Fibroblast of peridontal ligament (primary cell): ENCODE results near the gene MINDY1.
A peak's percentile ranks its signal among the peaks of the same experiment; 100 is the strongest.

Source experiments
- DNase-seq: peaks from one replicate; pipeline ENCODE4 v3.0.0-alpha.2; 2010; ENCODE audit errors: extremely low read depth

Gene MINDY1

DNA sequence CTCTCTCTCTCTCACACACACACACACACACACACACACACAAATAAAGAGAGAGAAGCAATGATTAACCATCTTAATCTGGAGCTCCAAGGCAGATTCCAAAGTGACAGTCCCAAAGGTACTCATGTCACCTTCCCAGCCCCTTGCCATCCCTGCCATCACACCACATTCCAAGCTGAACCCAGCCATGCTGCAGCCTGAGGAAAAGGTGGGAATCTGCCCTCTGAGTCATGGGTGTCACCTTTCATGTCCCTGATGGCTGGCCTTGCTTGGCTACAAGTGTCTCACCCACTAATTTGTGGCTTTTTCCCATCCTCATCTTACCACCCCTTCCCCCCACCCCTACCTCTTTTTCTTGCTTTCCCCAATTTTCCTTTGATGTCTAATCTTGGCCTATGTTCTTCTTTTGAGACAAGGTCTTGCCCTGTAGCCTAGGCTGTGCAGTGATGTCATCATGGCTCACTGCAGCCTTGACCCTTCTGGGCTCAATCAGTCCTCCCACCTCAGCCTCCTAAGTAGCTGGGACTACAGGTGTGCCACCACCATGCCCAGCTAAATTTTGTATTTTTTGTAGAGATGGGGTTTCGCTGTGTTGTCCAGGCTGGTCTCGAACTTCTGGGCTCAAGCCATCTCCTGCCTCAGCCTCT lies 21.4 kb downstream of the MINDY1 start:
- DNase-seq = no peak

DNA sequence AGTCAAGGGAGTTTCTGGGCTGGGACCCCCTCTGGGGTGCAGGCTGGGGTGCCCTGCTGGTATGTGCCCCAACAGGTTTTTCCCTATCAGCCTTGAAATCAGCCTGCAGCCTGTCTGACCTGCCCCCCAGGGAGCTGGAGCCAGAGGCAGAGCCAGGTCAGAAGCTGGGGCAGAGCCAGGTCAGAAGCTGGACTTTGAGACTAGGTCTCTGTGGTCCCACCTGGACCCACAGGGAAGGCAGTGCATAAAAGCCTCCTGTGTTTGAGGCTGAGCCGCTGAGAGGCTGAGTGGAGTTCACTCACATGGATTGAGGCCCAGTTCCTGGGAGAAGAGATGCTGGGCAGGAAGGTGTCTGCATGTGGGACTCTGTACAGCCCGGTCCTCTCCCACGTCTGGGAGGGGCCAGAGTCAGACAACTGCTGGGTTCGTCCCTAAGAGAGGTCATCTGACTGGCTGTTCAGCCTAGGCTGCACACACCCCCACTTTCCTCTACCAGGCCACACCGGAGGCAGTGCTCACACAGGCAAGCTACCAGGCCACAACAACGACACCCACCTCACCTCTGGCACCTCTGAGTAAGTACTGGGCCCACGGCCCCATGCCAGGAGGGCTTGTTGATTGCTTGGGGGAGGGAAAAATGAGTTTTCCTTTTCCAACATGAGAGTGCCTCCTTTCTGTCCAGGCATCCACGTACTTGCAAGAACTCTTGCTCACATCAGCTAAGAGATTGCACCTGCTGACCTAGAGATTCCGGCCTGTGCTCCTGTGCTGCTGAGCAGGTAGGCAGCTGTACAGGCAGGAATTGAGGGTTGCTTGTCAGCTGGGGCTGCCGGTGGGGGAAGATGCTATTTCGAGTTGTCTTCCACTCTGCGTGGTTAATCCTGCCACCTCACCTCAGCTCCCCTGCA lies 24.6 kb downstream of the MINDY1 start, which contains the start of gene ANXA9:
ANXA9 (plus strand) TSS at position 488 of the 908 bp plus-strand sequence. CDS start 814 bp downstream, outside the sequence.
- DNase-seq = no peak

DNA sequence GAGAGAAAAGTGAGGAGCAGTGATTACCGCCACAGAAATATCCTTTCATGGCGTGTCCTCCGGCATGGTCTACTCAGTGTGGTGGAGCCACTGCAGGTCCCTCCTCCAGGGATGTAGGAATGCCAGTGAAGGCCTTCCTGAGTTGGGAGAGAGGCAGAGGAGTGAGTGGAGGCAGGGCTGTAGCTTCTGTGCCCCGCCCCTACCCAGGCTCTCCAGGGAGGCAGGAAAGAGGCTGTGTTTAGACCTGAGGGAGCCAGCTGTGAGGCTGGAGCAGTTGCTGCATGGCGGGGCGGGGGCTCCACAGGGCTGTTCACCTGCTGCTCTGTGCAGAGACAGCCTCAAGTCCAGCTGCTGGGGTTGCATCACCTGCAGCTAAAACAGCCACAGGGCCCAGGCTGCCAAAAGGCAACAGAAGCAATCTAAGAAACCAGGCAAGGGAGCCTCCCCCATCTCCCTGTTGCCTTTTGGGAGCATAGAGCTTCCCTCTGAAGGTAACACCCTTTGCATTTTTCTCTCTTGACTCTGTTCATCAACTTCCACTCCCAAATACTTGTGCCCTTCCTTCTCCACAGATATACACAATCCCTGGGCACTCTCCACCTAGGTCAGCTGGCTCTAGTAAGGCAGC lies 25.4 kb downstream of the MINDY1 start:
- no peak for DNase-seq

DNA sequence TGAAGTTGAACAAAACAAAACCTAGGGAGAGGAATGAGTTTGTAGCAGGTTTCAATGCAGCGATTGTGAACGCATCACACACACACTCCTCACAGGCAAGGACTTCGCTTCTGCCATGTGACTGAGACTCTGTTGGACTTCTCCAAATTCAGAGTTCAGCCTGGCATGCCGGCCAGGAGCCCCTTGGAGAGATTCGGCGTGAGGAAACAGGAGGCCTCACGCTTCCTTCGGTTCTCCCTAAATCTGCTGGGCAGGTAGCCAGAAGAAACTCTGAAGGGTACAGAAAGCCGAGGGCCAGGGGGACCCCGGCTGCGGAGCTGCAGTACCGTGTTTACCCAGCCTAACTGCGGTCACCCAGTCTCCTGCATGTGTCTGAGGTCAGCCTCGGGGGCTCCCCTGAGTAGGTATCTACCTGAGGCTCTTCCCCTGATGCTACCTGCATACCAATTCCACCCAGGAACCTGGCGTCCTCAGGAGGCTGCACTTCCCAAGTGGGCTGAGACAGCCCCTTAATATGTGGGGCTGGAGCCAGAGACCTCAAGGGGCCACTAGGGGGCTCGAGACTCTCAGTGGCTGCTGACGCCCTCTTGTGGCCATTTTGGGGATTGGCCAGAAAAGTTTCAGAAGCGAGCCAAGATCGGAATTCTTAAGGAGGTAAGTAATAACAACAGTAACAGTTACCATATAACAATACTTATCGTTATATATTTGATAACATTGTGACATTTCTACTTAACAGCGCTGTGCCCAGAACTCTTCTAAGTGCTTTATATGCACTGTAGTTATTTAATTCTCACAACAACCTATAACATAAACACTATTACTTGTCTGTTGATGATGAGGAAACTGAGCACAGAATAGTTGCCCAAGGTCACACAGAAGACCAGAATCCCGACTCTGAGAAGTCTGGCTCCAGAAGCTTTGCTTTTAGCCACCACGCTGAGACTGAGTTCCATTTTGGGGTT lies 27.3 kb downstream of the MINDY1 start:
- peak; percentile 94 for DNase-seq

DNA sequence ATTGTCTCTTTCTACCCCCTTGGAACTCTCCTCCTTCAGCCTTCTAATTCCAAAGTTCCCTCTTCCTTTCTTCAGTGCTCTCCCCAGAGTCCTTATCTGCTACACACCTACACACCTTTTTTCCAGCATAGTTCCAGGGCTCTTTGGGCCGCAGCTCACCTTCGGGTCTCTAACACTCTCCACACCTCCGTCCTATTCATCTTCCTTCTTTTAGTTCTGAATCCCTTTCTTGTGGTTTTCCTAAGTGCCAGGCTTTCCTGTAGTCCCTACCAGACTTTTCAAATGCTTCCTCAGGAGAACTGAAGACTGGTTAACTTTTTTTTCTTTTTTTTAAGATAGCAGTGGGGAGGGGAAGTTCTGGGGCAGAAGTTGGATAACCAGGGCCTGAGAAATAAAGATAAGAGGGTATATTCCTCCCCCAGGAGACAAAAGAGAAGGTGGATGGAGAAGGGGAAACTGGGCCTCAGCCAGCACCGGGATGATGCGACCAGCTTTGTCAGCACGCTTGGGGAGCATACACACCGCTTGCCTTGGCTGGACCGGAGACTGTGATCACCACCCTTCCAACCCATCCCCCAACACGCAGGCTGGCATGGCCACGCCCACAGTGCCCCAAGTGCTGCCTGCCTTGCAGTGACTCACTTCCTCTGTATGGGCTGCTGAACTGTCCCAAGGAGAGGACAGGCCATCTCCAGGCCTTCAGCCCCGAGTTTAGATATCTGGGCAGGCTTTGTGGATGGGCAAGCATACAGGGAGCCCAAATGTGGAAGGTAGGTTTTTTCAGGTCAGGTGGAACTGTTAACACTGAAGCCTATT lies 29.6 kb downstream of the MINDY1 start:
- DNase-seq = no peak

DNA sequence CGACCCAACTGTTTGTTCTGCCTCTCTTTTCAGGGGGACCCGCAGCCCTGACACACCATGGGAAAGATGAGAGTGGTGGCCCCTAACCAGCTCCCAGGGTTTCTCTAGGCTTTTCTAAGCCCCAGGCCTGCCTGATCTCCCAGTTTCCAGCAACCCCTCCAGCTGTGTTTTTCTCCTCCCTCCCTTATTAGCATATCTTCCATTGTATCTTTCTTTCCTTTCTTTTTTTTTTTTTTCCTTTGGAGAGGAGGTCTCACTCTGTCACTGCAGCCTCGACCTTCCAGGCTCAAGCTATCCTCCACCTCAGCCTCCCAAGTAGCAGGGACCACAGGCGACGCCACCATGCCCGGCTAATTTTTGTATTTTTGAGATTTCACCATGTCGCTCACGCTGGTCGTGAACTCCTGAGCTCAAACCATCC lies 30.3 kb downstream of the MINDY1 start:
- DNase-seq = no peak

DNA sequence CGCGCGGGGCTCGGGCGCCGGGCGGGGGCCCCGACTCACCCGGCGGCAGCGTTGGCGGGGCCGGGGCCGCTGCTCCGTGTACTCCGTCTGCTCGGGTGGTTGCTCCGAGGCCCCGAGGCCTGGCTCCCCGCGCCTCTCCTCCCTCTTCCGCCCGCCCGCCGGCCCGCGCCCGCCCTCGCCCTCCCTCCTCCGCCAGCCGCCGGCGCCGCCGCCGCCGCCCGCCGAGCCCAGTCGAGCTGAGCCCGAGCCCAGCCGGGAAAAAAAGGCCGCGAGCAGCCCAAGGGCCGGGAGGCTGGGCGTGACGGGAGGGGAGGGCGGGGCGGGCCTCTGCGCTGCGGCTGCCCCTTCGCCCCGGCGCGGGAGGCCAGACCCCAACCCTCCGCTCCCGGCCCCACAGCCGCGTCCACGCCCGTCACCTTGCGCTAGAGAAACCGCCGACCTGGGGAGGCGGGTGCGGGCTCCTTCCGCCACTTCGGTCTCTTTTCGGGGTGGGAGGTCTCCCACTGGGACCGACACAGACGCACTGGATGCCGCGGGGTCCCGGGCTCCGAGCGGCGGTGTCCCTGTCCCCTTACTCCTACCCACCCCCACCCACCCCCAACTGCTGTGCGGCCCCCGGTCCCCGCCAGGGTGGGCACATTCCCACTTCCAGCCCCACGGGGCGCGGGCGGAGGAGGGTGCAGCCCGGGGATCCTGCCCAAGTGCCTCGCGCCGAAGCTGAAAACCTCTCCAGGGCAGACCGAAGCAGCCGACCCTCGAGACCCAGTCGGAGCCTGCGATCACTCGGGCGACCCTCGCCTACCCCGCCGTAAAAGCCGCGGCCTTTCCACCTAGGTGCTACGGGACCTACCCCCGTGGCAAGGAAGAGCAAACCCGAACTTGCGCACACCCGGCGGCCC lies 31.9 kb downstream of the MINDY1 start, which contains the start of gene CERS2:
CERS2 (minus strand) TSS at position 256 of the 899 bp plus-strand sequence. CDS start 5,745 bp downstream, outside the sequence.
- DNase-seq = peak; percentile 66

DNA sequence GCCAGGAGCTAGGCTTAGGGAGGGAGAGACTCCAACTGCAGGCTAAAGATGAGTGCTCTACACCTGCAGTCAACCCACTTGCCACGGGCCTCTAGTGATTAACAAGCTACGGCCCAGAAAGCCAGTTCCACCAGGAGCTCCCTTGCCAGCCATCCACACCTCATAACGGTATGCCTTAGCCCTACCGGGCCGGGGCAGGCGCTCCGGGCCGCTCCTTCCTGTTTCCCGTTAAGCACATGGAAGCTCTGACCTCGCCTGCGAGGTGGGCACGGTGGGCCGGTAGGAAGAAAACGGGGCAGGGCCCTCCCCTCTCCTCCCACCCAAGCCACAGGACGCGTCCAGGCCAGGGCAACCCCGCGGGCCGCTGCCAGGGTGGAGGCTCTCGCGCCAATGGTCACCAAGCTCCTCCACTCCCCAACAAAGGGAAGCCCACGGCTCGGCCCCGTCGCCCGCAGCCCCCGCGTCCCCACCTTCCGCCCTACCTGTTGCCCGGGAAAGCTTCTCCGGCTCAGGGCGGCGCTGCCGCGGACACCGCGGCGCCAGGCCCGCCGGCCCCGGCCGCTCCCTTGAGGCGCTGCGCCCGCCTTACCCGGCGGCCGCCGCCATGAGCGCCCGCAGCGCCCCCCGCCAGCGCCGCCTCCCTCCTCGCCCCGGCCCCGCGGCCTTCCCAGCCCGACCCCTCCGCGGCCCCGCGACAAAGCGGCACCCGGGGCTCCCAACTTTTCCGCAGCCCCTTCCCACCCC lies 32.7 kb downstream of the MINDY1 start:
- DNase-seq = no peak

DNA sequence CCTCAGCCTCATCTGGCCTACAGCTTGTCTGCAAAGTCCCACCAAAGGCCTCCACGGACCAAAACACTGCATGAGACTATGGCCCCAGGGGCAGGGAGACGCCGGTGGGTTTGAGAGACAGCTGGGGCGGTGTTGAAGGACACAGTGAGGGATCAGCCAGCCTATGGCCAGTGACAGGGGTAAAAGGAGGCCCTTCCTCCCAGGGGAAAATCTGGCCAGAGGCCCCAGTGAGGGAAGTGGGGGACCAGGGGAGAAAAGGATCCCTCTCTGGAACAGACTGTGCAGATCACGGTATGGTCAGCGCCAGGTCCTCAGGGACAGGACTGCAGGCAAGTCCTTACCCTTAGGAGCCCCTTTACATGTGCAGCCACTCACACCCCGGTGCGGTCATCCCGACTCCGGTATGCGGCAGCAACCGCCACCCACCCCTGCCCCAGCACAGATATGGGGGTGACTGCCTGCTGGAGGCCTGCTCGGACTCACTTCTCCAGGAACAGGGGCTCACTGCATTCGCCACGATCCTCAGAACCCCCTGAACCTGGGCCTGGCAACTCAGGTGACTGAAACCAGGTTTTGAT lies 33.4 kb downstream of the MINDY1 start:
- DNase-seq = no peak

DNA sequence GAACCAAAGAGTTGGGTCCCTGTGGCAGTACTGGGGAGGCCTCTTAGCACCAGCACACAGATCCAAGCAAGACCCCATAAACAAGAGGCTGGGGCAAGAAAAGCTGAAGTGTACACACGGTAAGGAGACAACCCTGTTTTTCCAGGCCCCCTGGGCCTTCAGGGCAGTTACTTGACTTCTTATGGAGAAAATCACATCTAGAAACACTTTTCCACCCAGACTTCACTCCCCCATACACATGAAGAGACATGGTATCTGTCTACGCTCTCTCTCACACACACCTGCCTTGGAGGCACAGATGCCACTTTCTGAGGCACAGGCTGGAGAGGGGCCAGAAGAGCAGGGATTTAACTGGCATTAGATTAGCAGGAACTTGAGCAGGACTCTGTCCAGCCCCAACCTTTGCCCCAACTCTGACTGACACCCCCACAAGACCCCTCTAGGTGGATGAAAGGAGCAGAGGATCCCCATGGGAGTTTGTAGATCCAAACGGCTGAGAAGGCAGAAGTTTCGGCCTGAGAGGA lies 34.2 kb downstream of the MINDY1 start:
- DNase-seq = no peak

DNA sequence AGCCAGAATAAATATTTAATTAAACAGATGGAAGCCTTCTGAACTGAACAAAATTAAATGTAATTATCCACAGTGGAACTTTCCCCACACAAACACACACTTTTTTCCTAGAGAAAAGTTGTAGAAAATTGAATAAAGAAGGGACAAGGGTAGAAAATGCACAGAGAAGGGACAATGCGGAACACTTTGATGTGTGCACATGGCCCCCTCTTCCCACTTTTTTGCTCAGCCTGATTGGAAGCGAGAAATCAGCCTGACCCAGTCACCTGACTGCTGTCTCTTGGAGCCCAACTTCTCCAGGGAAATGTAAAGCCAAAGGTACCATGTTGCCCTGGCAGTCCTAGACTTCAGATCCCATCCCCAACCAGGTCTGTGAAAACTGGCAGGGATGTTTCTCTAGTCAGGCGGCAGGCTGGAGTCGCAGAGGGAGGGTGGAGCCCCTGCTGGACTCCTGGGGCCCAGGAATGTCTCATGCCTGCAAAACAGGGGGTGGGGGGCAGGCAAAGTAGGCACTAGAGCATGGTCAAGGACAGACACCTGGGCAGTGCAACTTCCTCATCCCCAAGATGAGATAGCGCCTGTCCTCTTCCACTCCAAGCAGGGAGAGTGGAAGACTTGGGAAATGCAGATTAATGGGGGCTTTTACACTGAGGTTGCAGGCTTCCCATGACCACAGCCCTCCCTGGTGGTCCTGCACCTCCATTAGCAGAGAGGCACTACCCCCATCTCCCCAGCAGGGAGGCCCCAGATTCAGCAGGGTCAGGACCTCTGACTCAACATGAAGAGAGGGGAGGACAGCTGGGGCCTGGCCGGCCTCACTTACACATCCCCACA lies 34.9 kb downstream of the MINDY1 start:
- no peak for DNase-seq

DNA sequence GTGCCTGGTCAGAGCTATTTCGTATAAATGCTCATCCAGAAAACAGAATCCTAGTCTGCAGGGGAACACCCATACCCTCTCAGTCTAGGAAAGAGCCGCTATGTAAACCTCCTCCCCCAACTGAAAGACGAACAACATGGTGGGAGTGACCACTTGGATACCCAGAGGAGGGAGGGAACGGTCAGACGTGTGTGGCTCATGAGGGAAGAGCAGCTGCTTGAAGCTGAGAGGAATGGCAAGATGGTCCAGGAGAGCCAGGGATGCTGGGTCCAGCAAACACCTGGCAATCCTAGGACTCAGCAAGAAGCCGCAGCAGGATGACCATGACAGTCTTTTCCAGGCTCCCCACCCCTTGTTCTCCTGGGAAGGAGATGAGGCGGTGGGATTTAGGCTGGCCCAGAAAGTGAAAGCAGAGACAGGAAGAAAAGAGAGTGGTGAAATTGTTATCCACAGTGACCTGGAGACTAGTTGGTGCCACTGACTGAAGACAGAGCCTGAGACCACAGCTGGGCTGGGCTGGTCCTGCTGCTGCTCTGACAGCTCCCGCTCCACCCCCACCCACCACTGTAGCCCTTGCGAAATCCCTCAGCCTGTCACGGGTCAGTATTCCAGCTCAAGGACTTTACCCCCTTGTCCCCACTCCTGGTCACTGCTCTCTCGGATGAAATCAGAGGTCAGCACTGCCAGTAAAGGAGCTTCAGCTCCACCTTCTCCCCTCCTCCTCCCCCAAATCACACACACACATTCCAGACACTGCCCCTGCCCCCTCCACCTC lies 35.7 kb downstream of the MINDY1 start:
- peak; percentile 44 for DNase-seq

DNA sequence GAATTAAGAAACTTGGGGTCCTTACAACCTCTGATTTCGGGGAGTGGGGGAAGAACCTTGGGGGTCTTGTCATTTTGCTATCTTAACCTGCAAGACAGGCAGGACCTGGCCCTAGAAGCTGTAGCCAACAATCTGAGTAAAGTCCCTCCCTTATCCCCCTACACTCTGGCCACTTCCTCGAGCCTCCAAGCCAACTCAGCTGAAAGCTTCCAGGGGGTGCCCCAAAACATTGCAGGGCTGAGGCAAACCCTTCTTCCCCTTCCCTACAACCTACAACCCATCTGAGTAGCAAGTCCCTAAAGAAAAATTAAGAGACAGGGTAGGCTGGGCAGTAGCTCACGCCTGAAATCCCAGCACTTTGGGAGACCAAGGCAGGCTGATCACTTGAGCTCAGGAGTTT lies 37.1 kb downstream of the MINDY1 start:
- no peak for DNase-seq

DNA sequence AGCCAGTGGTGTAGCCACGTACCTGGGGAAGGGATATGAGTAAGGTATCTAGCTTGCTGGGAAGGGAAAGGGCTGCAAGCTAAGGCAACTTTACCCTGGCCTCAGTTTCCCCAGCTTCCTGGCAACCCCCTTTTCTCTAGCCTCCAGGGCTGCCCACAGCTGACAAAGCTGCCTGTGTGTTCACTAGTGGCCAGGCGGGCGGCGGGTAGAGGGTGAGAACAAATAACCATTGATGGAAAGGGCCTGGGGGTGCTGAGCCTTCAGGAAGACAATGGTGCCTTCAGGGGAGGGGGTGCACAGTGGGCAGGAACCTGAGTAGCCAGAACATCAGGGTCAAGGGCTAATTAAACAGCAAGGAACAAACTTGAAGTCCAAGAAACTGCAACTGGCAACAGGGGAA lies 38.2 kb downstream of the MINDY1 start:
- DNase-seq = no peak

DNA sequence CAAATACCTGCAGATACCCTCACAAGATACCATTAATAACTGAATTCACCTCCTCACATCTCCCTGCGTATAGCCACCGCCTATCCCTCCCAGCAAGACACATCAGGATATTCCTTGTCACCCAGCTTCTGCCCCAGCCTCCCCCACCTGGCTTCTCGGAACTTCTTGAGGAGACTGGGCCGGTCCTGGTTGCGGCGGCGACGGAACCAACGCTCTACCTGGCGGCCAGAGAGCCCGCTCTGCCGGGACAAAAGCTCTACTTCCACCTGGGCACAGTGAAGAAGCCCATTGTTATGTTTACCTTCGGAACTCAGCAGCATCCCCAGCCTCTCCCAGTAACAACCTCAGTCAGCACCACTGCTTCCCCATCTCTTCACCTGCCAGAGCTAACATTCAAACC lies 38.8 kb downstream of the MINDY1 start:
- no peak for DNase-seq

DNA sequence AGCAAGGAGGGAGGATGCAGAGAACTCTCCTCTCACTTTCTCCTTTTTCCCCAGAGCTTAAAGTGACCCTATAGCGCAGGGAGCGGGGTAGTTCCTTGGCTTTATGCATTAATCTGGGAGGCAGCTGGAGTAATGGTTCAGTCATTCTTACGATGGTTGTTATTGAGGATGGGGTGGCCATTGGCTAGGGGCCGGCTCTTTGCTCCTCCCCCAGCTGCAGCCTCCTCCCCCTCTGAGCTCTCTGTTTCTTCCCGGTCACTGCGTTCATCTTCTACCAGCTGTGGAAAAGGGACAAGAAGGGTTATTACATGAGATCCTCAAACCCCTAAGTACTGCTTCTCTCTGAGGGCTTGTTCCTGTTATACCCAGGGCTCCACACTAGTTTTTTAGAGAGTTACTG lies 40.7 kb downstream of the MINDY1 start:
- no peak for DNase-seq
